ENCODE results near the gene ZNF438.

DNA sequence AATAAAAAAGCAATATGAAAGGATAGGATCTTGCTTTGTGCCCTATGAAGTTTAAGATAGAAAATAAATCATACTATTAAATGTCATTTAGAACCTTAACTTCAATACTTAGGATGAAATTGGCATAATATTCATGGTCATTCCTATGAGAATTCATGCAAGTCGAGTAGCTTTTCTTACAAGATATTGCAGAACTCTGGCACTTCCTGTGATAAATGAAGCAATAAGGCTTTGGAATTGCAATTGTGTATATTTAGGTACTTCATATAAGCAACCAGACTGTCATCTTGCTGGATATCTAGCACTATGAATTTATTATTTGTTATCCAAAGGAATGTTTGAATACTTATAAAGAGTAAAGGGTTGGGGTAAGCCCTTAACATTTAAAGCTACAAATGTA lies 116.5 kb downstream of the ZNF438 start:
- TF ChIP-seq CTCF (IDR thresholded peaks at IDR 0.05) (no peak), POLR2A (IDR thresholded peaks at IDR 0.05) (no peak)

All from lower leg skin (tissue), 3 donors.